ENCODE data around the gene PAQR4.

Gene PAQR4

DNA sequence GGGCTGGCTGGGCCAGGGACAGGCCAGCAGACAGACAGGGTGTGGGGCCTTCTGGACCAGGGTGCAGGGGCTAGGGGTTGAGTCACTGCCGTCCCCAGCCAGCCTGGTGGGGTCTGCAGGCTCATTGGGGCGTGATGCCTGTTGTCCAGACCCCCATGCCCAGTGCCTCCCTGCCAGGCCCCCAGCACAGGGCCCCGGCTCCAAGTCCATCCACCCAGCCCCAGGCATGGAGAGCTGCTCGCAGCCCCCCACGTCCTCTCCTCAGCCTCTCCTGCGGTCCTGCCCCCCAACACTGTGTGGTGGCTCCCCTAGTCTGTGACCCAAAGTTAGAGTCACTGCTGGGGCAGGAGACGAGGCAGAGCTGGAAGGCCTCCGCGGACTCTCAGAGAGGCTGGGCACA lies 18.1 kb downstream of the PAQR4 start:
- no peak overlapping the region for H3K4me3 ChIP-seq (replicated peaks; ENCODE audit: low read depth, low read length)
- TF ChIP-seq, protein P1, sequence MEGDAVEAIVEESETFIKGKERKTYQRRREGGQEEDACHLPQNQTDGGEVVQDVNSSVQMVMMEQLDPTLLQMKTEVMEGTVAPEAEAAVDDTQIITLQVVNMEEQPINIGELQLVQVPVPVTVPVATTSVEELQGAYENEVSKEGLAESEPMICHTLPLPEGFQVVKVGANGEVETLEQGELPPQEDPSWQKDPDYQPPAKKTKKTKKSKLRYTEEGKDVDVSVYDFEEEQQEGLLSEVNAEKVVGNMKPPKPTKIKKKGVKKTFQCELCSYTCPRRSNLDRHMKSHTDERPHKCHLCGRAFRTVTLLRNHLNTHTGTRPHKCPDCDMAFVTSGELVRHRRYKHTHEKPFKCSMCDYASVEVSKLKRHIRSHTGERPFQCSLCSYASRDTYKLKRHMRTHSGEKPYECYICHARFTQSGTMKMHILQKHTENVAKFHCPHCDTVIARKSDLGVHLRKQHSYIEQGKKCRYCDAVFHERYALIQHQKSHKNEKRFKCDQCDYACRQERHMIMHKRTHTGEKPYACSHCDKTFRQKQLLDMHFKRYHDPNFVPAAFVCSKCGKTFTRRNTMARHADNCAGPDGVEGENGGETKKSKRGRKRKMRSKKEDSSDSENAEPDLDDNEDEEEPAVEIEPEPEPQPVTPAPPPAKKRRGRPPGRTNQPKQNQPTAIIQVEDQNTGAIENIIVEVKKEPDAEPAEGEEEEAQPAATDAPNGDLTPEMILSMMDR (IDR thresholded peaks at IDR 0.05; ENCODE audit: low read length, missing control alignments) = no peak
- no peak for DNase-seq (ENCODE audit: low read depth)

DNA sequence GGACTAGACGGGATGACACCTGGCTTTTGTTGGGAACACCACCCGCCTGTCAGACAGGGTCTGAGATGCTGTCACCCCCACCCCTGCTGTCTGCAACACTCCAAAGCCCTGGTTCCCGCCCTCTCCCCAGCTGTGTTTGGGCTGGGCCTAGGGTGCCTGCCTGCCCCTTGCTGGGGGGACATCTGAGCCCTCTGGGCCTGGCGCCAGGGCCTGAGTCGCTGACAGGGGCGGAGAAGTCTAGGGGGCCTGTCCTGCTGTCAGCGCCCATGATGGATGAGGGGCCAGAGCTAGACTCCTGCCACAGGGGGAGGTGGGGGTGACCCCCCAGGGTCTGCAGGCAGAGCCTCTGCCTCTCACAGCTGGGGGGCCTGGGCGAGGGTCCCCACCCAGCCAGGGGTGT lies 18.7 kb downstream of the PAQR4 start:
- no peak for DNase-seq (ENCODE audit: low read depth)
- TF ChIP-seq, protein P1 (IDR thresholded peaks at IDR 0.05; ENCODE audit: low read length, missing control alignments) = no peak
- no peak overlapping the region for H3K4me3 ChIP-seq (replicated peaks; ENCODE audit: low read depth, low read length)

- no peak for DNase-seq (ENCODE audit: low read depth)
- TF ChIP-seq, protein P1 (IDR thresholded peaks at IDR 0.05; ENCODE audit: low read length, missing control alignments) = no peak
- H3K4me3 ChIP-seq (replicated peaks; ENCODE audit: low read depth, low read length) = no peak overlapping the region
Observed at GRCh38 chr16:2988590-2989099, 19.5 kb downstream of the PAQR4 start.

GRCh38 chr16:2990891-2991290 lies 21.7 kb downstream of the PAQR4 start:
- no peak for DNase-seq (ENCODE audit: low read depth)
- no peak overlapping the region for H3K4me3 ChIP-seq (replicated peaks; ENCODE audit: low read depth, low read length)
- TF ChIP-seq, protein P1 (IDR thresholded peaks at IDR 0.05; ENCODE audit: low read length, missing control alignments) = no peak

DNA sequence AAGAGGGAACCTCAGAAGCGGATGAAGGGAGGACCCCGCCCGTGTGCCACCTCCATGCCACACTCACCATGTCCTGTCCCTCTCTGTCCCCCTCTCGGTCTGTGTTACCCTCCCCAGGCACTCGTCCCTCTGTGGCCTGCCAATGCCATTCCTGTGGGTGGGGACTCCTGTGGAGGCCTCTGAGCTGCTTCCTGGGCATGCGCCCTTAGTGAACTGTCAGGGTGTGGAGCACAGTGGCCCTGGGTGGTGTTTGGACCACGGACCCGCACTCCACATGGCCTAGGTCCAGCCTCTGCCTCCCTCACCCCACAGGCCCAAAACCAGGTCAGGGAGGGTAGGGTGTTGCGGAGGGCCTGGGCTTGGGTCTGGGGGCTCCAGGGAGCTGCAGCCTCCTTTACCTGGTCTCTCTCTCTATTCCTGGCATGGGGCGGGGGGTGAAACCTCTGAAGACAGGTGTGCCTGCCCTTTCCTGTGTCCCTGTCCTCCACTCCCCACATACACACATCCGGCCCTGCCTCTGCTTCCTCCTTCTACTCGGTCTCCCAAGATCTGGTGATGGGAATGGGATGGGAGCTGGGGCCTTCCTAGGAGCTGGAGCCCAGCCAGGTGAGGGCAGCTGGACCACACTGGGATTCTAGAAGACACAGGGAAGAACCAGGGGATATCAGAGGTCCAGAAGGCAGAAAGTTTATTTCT lies 22.6 kb downstream of the PAQR4 start:
- H3K4me3 ChIP-seq (replicated peaks; ENCODE audit: low read depth, low read length) = no peak overlapping the region
- TF ChIP-seq, protein P1 (IDR thresholded peaks at IDR 0.05; ENCODE audit: low read length, missing control alignments) = no peak
- DNase-seq (ENCODE audit: low read depth) = no peak

GRCh38 chr16:2992383-2993081 lies 23.4 kb downstream of the PAQR4 start:
- DNase-seq (ENCODE audit: low read depth) = no peak
- no peak overlapping the region for H3K4me3 ChIP-seq (replicated peaks; ENCODE audit: low read depth, low read length)
- TF ChIP-seq, protein P1 (IDR thresholded peaks at IDR 0.05; ENCODE audit: low read length, missing control alignments) = no peak
